Tibial artery (tissue), 4 donors: Measurements from ENCODE around the gene LZTR1.

Experiments
- DNase-seq, 2 donors: peaks; one replicate each; pipeline ENCODE4 v3.0.0-alpha.2; 2019
- H3K27ac ChIP-seq, 2 donors: fragments of 200-600 bp; sonication (generic) in 1 of 2; 1 replicate in 1 of 2; 2 replicates in 1 of 2; pipeline ENCODE4 v1.5.1; 2018 to 2019; ENCODE audit warnings: mild to moderate bottlenecking in 1 of 2
- H3K27me3 ChIP-seq, 2 donors: fragments of 200-600 bp; sonication (generic) in 1 of 2; one replicate each; pipeline versions ENCODE4 v1.5.1 to v1.6.0; 2016 to 2019
- H3K36me3 ChIP-seq, 3 donors: fragments of 200-600 bp; sonication (generic) in 2 of 3; one replicate each; pipeline ENCODE4 v1.5.1; 2016 to 2019; ENCODE audit warnings: mild to moderate bottlenecking in 2 of 3
- H3K4me1 ChIP-seq, 4 donors: fragments of 200-600 bp; sonication (generic) in 2 of 4; 1 replicate in 3 of 4; 2 replicates in 1 of 4; pipeline ENCODE4 v1.5.1; 2016 to 2019
- H3K4me3 ChIP-seq, 2 donors: fragments of 200-600 bp; sonication (generic) in 1 of 2; 1 replicate in 1 of 2; 2 replicates in 1 of 2; pipeline ENCODE4 v1.5.1; 2018 to 2019; ENCODE audit warnings: mild to moderate bottlenecking in 2 of 2
- H3K9me3 ChIP-seq, 3 donors: fragments of 200-600 bp; sonication (generic) in 1 of 3; one replicate each; pipeline ENCODE4 v1.5.1; 2016 to 2019
- intact Hi-C: fragments of 100-400 bp; cut with DNase I; formaldehyde crosslinking; loops from one replicate; pipeline ENCODE4 v1.15.0; 2023; ENCODE audit warnings: low total_unique reads
- TF ChIP-seq, protein P1 (sequence below), 2 experiments: fragments of 200-600 bp in 1 of 2; fragments of 450-650 bp in 1 of 2; IDR thresholded peaks; one replicate each; pipeline ENCODE4 v1.5.1; 2017 to 2019; ENCODE audit warnings: antibody characterized with exemption in 2 of 2, mild to moderate bottlenecking in 1 of 2, moderate library complexity in 1 of 2

Gene LZTR1

DNA sequence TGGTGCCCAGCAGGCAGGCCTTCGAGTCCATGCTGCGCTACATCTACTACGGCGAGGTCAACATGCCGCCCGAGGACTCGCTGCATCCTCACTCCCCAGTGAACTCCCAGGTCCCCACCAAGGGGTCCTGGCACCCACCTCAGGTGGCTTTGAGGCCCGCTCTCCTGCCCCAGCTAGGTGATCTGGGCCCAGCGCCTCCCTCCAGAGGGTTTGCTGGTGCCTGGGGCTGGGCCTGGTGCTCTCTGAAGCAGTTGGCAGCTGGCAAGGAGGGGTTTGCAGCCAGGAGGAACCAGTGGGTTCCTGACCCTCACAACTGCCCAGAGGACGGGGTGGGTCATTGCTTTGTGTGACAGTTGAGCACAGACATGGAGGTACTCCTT is 13.9 kb downstream of the LZTR1 start:
- Histone ChIP-seq H3K27me3 (no peaks in the 10 kb centered on the region), H3K27ac (no peak overlapping the region), H3K4me1 (peaks cover 10 to 20% (median 18%) of the 10 kb centered on the region in 4 donors), H3K4me3 (no peak overlapping the region), H3K36me3 (peaks cover 25 to 91% (median 75%) of the 10 kb centered on the region in 3 donors), H3K9me3 (no peaks in the 10 kb centered on the region)
- intact Hi-C loops, result loop anchor here (5.0 kb wide), 1 partner anchor 79 kb away; the partner anchor contains the start of gene CRKL
- TF ChIP-seq, protein P1, sequence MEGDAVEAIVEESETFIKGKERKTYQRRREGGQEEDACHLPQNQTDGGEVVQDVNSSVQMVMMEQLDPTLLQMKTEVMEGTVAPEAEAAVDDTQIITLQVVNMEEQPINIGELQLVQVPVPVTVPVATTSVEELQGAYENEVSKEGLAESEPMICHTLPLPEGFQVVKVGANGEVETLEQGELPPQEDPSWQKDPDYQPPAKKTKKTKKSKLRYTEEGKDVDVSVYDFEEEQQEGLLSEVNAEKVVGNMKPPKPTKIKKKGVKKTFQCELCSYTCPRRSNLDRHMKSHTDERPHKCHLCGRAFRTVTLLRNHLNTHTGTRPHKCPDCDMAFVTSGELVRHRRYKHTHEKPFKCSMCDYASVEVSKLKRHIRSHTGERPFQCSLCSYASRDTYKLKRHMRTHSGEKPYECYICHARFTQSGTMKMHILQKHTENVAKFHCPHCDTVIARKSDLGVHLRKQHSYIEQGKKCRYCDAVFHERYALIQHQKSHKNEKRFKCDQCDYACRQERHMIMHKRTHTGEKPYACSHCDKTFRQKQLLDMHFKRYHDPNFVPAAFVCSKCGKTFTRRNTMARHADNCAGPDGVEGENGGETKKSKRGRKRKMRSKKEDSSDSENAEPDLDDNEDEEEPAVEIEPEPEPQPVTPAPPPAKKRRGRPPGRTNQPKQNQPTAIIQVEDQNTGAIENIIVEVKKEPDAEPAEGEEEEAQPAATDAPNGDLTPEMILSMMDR (IDR thresholded peaks at IDR 0.05), result no peak
- no peak for DNase-seq

DNA sequence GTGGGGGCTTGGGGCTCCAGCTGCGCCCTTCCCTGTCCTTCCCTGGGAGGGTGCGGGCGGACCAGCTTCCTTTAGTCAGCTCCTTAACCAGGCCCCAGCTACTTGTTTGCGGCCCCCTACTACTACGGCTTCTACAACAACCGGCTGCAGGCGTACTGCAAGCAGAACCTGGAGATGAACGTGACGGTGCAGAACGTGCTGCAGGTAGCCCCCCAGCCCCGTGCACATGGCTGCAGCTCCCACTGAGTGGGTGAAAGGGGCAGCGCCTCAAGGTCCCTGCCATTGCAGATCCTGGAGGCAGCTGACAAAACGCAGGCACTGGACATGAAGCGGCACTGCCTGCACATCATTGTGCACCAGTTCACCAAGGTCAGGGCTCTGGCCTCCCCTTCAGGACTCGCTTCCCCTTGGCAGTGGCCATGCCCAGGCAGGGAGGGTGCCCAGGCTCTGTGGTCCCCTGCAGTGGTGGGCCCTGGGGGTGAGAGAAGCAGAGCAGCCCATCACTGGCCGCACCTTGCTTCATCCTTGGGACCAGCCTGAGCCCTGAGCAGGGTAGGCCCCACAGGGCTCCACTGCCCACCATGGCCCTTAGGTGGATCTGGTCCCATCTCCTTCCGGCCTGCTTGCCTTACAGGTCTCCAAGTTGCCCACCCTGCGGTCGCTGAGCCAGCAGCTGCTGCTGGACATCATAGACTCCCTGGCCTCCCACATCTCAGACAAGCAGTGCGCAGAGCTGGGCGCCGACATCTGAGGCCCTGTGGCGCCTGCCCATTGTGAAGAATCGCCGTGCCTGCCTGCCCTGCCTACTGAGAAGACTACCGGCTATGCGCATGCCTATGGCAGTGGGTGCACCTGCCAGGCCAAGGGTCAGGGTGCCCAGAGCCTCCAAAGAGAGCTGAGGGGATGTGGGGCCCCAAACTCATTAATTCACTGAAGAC is 14.8 kb downstream of the LZTR1 start:
- H3K4me3 ChIP-seq, result no peak overlapping the region
- intact Hi-C loops, result loop anchor here (5.0 kb wide), 1 partner anchor 80 kb away; the partner anchor contains the start of gene CRKL

DNA sequence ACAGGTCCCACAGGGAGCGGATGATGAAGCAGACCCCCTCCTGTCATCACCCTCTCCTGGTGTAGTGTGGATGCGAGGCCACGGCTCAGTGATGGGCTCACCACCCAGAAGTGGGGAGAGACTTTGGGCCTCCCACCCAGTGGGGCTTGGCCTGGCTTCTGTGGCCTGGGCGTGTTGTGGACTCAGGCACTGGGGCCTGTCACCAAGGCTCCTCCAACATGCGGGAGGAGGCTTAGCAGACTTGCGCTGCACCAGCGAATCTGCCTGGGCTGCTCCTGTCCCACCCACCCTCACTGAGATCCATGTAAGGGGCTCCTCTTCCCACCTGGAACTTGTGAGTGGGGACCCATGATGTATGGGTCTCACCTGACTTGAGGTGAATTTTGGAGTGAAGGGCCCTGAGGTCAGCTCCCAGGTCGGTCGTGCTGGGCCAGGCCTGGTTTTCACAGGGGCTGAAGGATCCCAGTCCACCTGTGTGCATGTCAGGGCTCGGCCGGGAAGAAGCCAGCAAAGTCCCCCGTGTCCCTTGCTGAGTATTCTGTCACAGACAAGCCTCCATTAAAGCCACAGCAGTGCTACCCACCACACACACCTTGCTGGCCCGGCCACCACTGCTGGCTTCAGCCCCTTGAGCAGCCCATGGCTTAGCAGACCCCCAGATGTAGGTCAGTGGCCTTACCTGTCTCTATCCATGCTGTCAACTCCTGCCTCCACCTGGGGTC is 15.6 kb downstream of the LZTR1 start:
- no peaks in the 10 kb centered on the region for H3K9me3 ChIP-seq
- H3K36me3 ChIP-seq, result peaks cover 13 to 74% (median 58%) of the 10 kb centered on the region in 3 donors
- no peaks in the 10 kb centered on the region for H3K27me3 ChIP-seq
- DNase-seq, result no peak
- H3K4me3 ChIP-seq, result no peak overlapping the region
- TF ChIP-seq, protein P1 (IDR thresholded peaks at IDR 0.05), result no peak
- intact Hi-C loops, result loop anchor here (5.0 kb wide), 1 partner anchor 80 kb away; the partner anchor contains the start of gene CRKL
- H3K27ac ChIP-seq, result no peak overlapping the region
- H3K4me1 ChIP-seq, result peaks cover 10 to 24% (median 19%) of the 10 kb centered on the region in 4 donors

More for the DNA sequence above, 14.8 kb downstream of the LZTR1 start:
- Histone ChIP-seq H3K9me3 (no peaks in the 10 kb centered on the region), H3K27me3 (no peaks in the 10 kb centered on the region), H3K27ac (no peak overlapping the region), H3K36me3 (peaks cover 21 to 83% (median 66%) of the 10 kb centered on the region in 3 donors), H3K4me1 (peaks cover 10 to 24% (median 19%) of the 10 kb centered on the region in 4 donors)
- DNase-seq, result no peak
- TF ChIP-seq, protein P1 (IDR thresholded peaks at IDR 0.05), result no peak

DNA sequence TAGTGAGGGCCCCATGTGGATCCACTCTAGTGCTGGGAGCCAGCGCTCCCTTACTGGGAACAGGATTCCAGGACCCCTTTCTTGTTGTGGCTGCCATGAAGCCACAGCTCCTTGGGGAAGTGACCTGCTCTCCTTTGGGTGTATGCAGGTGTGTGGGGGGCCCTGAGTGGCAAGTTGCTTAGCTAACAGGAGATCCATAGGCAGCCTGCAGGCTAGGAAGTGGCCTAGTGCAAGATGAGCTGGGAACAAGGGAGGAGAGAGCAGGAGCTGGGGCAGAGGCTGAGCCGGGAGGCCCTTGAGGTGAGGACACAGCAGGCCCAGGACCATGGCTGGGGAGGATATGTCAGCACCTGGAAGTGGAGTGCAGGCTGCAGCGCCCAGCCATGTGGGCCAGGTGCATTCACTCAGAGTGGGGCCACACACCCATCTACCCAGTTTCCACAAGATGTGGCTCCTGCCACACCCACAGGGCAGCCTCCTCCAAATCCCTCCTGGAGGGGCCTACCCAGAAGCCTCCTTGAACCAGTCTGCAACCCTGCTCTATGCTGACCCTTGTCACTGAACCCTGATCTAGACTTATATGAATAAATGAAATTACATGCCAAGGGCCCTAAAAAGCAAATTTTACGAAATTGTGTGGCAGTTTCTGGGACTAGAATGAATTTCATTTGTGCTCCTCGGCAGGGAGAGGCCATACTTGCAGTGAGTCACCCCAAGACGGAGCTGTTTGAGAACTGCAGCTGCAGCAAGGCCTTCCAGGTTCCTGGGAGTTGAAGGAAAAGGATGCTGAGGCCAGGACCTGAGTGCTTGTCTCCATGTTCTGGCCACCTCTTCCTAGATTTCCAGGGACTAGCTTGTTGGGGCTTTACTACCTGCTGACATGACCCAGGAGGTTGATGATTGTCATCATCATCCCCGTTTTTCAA is 16.6 kb downstream of the LZTR1 start:
- DNase-seq, result no peak
- intact Hi-C loops, result loop anchor here (5.0 kb wide), 1 partner anchor 81 kb away; the partner anchor contains the start of gene CRKL
- Histone ChIP-seq H3K36me3 (peaks cover 9 to 65% (median 48%) of the 10 kb centered on the region in 3 donors), H3K27ac (no peak overlapping the region), H3K4me3 (no peak overlapping the region), H3K4me1 (peaks cover 10 to 34% (median 28%) of the 10 kb centered on the region in 4 donors), H3K9me3 (no peaks in the 10 kb centered on the region), H3K27me3 (no peaks in the 10 kb centered on the region)
- TF ChIP-seq, protein P1 (IDR thresholded peaks at IDR 0.05), result no peak
